Stimulated activated CD4-positive, alpha-beta T cell treated with anti-CD3 and anti-CD28 coated beads, Interleukin-12 subunit alpha, Interleukin-12 subunit beta, amount 100 ng/mL, for 24 hours (primary cell): ENCODE data around the gene TBC1D10A.

Source experiments
- DNase-seq, 2 experiments: peaks; one replicate each; pipeline ENCODE4 v3.0.0-alpha.2; 2020; ENCODE audit warnings: low read depth in 2 of 2

Gene TBC1D10A, protein sequence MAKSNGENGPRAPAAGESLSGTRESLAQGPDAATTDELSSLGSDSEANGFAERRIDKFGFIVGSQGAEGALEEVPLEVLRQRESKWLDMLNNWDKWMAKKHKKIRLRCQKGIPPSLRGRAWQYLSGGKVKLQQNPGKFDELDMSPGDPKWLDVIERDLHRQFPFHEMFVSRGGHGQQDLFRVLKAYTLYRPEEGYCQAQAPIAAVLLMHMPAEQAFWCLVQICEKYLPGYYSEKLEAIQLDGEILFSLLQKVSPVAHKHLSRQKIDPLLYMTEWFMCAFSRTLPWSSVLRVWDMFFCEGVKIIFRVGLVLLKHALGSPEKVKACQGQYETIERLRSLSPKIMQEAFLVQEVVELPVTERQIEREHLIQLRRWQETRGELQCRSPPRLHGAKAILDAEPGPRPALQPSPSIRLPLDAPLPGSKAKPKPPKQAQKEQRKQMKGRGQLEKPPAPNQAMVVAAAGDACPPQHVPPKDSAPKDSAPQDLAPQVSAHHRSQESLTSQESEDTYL

DNA sequence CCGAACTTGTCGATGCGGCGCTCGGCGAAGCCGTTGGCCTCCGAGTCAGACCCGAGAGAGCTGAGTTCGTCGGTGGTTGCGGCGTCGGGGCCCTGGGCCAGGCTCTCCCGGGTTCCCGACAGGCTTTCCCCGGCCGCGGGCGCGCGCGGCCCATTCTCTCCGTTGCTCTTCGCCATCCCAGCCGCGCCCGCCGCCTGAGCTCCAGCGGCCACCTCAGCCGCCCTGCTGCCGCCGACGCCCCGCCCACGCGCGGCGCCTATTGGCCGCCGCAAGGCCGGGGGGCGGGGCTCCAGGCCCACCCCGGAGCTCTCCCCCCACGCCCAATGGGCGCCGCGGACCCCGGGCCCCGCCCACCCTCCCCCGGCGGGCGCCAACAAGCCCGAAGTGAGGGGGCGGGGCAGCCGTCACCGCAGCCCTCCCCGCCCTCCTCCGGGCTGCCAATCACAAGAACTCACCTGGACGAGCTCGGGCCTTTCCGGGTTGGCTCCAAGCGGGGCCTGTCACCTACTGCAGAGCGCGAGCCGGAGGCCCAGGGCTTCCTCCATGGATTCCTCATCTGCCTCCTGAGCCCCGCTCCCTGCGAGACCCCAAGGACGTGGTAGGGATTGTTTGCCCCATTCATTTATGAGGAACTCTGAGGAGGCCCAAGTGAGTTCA, at the start of gene TBC1D10A:
Gene TBC1D10A, minus strand, starts transcription at position 236 of the 657 bp plus-strand sequence. Its CDS starts 60 bp downstream, at position 176.
- peak; percentile 84 to 91 for DNase-seq

DNA sequence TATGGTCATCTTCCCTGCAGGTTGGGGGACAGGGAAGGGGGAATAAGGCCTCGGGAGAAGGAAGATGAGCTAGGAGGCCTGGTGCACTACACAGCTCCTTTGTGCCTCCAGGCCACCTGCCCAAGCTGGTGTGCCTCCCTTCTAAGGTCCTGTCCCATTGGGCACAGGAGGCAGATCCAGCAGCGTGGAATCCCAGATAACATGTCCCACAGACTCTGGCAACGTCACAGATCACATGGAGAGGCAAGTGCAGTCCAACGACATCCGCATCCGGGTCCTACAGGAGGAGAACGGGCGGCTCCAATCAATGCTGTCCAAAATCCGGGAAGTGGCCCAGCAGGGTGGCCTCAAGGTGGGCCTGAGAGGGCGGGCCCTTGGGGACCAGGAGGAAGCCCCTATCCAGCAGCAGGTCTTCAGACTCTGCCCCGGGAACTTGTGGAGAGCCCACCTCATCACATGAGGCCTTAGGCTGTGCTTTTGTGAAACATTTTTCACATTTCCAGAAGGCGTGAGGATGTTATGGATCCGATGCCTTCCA, 48.6 kb upstream of the TBC1D10A start:
- no peak for DNase-seq

DNA sequence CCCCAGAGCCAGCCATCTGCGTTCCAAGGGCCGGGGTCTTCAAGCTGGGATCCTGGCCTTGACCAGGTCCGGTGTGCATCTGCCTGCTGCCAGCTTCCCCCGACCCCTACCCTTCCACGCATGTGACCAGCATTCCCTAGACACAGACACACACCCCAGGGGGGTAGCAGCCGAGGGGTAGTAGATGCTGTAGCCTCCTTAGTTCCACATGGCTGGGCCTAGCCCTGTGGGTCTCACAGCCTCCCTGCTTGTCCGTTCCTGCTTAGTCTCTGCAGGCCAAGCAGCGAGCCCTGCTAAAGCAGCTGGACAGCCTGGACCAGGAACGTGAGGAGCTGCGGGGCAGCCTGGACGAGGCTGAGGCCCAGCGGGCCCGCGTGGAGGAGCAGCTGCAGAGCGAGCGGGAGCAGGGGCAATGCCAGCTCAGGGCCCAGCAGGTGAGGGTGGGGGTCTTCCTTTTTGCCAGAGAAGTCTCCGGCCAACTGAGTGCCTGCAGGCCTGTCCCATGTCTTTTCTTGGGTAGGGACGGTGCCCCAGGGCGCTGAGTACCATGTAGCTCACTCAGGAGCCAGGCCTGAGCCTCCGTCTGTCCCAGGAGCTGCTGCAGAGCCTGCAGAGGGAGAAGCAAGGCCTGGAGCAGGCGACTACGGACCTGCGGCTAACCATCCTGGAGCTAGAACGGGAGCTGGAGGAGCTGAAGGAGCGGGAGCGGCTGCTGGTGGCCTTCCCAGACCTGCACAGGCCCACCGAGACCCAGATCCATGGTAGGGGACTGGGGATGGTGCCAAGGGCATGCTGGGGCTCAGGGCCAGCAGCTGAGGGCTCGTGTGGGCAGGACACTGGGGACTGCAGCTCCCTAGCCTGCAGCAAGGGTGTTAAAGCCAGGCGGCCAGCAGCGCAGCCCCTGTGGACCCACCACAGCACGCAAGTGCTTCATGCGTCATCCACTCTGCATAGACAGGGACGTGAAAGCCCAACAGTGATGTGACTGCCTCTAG, 46.9 kb upstream of the TBC1D10A start:
- no peak for DNase-seq

DNA sequence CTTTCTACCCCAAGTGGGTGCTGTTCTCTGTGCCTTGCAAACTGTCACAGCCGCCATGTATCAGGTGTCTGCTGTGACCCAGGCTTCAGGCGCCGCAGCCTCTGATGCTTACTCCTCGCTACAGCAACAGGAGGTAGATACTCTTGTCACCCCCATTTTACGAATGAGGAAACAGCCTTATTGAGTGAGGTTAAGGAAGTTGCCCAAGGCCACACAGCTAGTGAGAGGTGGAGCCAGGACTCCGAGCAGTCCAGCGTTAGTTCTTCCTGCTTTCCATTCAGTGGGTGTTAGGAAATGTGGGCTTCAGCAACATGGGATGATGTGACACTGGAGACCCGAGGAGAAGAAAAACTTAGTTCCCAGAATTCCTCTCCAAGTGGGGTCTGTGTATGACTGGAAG, 46.2 kb upstream of the TBC1D10A start:
- DNase-seq, result no peak

DNA sequence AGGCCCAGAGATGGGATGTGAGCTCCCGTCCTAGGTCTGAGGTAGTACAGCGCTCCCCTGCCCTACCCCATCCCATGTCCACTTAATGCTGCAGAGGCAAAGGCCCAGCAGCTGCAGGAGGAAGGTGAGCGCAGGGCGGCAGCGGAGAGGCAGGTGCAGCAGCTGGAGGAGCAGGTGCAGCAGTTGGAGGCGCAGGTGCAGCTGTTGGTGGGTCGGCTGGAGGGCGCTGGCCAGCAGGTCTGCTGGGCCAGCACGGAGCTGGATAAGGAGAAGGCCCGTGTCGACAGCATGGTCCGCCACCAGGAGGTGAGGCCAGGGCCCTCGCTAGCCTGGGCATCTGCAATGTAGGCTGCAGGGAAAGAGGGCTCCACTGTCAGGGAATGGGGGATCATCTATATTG, 45.2 kb upstream of the TBC1D10A start:
- no peak for DNase-seq

DNA sequence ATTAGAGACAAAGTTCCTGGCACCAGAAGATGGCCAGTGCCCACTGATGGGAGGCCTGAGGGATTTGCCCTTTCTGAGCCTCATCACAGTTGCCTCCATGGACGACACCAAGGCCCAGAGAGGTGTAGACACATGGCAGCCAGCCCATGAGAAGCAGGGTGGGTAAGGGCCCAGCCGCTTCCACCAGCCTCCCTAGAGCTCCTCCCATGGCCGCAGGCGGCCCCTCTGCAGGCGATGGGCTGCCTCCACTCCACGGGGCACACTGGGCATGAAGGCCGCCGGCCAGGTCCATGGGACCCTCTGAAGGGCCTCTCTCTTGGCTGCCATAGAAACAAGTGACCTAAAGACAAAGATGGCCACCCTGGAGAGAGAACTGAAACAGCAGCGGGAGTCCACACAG, 44.6 kb upstream of the TBC1D10A start:
- DNase-seq, result no peak

DNA sequence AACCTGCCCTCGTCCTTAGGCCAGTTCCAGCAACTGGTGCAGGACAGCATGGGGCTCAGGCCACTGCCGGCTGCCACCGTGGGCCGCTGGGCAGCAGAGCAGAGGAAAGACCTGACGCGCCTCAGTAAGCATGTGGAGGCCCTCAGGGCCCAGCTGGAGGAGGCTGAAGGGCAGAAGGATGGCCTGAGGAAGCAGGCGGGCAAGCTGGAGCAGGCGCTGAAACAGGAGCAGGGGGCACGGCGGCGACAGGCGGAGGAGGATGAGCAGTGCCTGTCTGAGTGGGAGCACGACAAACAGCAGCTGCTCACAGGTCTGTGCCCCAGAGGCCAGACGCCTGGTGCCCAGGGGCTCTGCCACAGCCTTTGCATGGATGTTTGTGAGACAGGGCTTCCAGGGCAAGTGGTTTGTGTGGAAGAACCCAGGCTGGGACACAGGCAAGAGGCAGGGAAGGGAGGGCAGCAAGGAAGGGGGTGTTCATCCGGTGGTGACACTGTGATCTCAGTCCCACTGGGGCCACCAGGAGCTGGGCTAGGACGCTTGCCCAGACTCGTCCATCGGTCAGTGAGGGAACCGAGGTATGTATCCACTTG, 44.0 kb upstream of the TBC1D10A start:
- no peak for DNase-seq

DNA sequence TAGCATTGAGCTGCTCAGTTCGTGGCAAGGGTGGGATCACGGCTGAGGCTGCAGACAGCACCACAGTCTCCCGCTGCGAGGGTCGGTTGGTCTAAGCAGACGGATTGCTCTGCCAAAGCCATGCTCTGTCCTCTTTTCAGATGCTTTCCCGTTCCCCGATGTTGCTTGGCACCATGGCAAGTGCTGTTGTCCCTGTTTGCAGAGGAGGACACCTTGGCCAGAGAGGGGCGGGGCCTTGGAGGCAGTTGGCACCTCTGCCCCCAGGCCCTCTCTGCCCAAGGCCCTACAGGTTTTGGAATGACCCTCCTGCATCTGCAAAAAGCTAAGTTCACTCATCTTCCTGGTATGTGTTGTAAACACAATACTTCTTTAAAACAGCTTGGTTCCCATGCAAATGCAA, 41.7 kb upstream of the TBC1D10A start:
- DNase-seq, result no peak

DNA sequence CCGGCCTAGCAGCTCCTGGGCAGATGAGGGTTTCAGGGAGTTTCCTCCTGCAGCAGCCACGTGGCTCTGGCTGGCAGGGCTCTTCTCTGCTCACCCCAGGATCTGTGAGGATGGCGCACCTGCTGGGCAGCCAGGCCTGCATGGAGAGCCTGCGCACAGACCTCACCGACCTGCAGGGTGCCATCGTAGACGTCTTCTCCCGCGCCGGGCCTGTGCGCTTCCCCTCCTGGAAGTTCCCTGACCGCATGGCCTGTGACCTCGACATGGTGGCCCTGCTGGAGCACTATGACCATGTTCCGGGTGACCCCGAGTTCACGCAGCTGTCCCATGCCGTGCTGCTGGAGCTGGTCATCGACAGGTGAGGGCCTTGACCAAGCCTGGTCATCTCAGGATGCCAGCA, 39.1 kb upstream of the TBC1D10A start:
- no peak for DNase-seq

DNA sequence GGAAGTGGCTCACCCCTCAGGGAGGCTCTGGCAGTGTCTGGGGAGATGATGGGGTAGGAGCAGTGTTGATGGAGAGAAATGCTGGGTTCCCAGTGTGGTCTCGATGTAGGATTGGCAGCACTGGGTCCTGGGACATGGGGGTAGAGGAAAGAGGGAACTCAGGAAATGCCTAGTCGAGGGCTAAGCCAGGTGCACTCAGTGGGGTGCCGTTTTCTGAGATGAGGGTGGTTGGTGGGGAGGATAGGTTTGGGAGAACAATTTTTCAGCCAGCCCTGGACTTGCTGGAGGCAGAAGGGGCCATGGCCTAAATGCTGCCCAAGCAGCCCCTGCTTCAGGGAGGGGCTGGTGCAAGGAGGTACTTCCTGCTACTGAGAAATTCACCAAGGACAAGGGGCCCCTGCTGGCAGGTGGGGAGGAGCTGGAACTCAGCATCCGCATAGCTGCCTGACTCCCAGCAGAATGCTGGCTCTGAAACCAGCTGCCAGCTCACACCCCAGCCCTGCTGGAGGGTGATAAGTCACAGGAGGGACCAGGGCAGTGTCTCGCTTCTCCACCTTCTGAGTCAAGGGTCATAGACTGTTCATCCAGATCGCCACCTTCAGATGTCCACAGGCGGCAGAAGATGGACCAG, 36.0 kb upstream of the TBC1D10A start:
- DNase-seq, result no peak

DNA sequence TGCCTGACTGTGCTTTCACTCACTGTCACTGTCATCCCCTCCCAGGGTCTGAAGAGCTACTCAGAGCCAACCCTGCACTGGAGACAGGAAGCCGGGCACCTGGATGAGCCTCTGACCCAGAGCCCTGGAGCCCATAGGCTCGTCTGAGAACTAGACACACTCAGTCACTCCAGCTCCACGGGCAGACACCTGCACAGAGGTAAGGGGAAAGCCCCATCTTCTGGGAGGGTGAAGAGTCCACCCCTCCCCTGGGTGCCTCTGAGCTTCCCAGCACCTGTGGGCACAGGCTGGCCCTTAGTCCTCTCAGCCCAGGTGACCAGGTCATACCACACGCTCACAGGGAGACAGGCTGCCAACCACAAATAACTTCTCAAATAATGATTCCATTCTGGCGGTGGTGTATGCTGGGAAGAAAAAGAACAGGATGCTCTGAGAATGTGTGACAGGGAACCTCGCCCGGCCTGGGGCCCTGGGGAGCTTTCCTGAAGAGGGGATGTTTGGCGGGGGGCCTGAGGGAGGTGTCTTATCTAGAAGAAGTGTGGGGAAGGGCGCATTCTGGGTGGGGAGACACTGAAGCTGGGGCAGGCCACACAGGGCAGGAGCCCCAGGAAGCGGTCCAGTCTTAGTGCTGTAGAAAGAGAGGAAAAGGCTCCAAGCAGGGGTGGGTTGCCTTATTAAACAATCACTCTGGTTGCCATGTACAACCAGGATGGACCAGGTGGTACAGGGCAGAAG, 35.3 kb upstream of the TBC1D10A start:
- DNase-seq, result no peak

DNA sequence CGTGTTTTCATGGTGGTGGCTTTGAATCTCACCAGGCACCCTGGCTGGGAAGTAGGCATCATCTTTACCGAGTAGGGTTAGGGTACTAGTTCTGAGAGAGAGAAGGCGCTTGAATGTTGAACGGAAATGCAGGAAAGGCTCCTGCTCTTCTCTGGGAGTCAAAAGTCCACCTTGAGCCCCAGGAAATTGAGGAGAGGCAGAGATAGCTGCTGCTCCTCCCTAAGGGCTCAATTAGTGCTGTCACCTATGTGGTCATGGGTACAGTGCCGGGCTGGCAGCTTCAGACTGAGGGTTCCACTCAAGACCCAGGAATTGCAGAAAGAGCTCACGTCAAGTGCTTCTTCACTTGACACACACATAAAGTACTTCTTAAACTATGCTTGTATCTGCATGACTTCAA, 31.8 kb upstream of the TBC1D10A start:
- no peak for DNase-seq

DNA sequence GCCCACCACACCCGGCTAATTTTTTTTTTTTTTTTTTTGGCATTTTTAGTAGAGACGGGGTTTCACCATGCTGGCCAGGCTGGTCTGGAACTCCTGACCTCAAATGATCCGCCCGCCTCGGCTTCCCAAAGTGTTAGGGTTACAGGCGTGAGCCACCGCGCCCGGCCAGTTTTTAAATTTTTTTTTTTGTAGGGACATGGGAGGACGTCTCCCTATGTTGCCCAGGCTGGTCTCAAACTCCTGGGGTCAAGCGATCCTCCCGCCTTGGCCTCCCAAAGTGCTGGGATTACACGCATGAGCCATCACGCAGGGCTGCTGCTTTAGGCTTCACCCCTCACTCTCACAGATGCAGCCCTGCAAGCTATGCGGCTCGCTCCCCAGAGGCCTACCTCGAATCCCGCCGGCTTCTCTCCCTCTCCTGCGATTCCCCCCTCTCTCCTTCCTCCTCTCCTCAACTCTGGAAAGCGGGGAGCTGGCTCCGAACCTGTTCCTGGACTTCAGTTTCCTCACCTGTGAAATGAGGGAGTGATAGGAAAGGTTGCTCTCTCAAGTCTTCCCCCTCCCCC, 31.0 kb upstream of the TBC1D10A start:
- no peak for DNase-seq

DNA sequence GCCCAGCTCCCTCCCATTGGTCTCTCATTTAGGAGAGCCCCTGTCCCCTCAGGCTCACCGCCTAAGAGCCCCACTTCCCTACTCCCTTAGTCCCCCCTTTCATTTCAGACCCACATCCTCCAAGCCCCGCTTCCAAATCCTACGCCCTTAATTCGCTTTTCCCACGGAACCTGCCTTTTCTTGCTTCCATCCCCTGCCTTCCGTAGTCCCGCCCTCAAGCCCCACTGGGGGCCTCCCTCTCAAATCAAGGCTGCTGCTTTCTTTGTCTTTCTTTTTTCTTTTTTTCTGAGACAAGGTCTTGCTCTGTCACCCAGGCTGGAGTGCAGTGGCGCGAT, 30.5 kb upstream of the TBC1D10A start:
- DNase-seq, result no peak

DNA sequence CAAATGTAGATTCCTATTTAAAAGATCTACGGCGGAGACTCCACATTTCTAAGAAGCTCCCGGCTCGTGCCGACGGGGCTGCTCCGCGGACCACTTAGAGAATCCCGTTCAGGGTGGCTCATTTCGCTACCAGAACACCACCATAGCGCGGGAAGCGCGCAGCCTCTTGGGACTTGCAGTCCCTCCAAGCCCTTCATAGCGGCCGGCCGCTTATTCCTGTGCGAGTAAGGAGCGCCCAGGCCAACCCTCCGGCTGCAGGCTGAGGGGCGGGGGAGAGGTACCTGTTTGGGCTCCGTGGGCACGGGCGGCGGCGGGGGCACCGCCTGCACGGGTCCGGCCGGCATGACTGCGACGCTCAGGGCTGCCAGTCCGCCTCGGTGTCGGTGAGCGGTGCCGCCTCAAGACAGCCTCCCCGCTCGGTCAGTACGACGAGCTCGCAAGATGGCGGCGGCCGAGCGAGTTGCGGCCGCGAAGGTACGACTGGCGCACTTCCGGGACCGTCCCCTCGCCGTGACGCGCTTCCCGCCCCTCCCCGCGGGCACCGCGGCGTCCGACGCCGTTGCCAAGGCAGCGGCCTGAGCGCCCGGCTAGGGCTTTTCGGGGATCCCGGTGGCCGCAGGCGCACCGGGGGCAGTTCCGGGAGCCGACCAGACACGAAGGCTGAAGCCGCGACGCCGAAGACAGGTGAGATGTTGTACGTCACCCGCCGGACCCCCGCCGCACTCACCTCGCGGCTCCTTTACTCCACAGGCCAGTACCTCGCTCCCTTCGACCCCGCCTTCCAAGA, 29.9 kb upstream of the TBC1D10A start, which contains the start of the genes CCDC157 and SF3A1:
Gene CCDC157, plus strand, starts transcription at position 559 of the 787 bp plus-strand sequence. CDS start 8,994 bp downstream, outside the sequence.
Gene SF3A1, minus strand, starts transcription at position 446 of the 787 bp plus-strand sequence. Its CDS starts 102 bp downstream, at position 344.
- DNase-seq, result peak; percentile 71 to 81

DNA sequence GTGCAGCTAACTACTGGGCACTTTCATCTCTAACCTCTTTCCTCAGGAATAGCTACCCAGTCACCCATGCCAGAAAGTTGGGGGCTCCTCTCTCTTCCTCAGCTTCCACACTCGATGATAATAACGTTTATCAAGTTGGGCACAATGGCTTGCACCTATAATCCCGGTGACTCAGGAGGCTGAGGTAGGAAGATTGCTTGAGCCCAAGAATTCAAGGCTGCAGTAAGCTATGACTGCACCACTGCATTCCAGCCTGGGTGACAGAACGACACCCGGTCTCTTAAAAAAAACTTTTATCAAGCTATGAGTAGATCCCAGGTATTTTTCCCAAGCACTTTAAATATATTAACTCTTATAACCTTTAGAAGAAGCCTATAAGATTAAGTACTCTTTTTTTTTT, 27.9 kb upstream of the TBC1D10A start:
- DNase-seq, result no peak

DNA sequence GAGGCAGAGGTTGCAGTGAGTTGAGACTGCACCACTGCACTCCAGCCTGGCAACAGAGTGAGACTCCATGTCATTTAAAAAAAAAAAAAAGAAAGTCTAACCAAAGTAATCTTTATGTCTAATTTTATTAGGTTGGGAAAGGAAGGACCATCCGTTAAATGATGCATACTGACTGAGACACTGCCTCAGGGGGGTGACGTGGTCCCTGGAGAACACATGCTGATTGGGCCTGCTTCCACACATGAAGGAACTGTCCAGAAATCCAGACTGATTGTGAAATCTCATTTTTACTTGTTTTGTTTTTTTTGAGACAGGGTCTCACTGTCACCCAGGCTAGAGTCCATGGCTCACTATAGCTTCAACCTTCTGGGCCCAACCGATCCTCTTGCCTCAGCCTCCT, 24.5 kb upstream of the TBC1D10A start:
- no peak for DNase-seq

DNA sequence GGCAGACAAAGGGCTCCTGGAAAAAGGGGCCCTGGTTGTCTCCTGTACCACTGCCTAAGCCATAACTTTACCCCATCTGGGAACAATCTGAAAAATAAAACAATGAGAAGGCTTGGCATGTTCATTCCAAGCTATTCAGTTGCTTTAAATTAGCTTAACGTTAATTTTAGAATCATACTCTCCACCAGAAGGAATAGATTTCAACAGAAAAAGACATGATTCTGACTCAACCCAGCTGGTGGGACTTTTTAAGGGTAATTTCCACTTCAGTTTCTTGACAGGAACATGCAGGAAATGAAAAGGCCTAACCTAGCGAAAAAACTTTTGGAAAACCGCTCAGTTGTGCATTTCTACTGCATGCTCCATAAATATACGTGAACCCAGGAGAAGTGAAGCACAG, 22.1 kb upstream of the TBC1D10A start:
- no peak for DNase-seq

DNA sequence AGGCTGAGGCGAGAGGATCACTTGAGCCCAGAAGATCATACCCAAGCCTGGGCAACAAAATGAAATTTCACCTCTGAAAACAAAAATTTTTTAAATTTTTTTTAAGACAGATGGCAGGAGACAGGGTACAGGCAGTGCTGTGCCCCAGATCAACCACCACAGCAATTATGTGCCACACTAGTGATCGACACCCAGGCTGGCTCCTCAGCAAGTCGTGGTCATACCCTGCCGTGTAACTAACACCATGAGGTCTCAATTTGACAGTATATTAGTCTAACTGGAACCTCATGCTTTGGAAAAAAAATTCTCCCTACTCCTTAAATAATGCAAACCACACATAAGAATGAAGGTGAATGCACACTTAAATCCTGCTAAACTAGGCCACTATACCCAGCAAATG, 21.7 kb upstream of the TBC1D10A start:
- no peak for DNase-seq
